CD1c-positive myeloid dendritic cell (primary cell): Measurements from ENCODE around the gene CDH23.

Experiments
- DNase-seq: peaks from one replicate; pipeline ENCODE4 v3.0.0-alpha.2; 2016; ENCODE audit errors: extremely low spot score

Gene CDH23

GRCh38 chr10:71852355-71852937 lies 455.7 kb downstream of the CDH23 start:
- DNase-seq, result peak; percentile 86

DNA sequence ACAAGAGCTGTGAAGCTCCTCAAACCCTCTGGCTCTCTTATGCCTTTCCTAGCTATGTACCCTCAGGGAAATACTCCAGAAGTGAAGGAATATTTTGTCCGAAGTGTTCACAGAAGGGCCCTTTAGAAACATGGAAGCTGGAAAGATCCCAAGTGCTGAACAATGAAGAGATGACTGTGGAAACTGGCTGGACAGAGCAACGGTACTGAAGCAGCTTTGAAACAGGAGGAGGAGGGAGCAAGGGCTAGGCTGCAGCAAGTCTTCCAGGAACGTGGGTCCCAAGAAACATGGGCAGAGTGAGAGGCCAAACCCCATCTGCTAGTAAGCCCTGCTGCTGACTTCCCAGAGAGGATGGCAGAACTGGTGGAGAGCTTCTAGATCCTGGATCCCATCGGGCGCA lies 457.3 kb downstream of the CDH23 start:
- no peak for DNase-seq

- no peak for DNase-seq
Observed at GRCh38 chr10:71856619-71857018, 459.9 kb downstream of the CDH23 start.

DNA sequence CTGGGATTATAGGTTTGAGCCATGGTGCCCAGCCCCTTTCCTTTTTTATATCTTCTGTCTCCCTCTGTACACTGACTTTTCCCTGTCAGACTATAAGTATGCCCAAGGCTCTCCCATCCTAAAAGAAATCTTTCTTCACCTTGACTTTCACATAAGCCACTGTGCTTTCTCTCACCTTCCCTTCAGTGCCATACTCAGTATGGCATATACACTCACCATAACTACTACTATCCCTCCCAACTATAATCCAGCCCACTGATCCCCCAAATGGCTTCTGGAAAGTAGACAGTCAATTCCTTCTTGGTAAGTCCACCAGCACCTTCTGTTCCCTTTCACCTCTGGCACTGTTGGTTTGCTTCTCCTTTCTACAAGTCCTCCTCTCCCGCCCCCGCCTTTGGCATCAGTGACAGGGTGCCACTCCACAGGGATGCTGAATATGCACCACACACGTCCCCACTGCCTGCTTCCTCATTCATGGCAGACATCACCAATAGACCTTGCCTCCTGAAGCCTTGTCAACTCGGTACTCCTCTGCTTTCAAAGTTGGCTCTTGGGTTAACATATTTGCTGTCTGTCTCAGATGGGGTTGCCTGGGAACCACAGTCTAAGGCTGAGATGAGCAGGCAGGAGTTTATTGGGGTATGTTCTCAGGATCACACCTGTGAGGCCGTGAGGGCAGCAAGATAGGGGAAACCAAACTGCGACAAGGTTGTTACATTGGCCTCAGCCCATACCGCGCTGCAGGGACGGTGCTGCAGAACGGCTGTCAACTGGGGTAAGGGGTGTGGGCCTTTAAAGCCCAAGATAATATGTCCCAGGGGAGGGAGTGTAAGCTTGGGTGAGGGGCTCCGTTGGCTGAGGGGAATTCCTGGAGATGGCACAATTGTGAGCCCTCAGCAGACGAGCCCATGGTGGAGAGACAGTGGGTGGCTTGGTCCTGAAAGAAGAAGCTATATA lies 461.5 kb downstream of the CDH23 start:
- peak; percentile 94 for DNase-seq

- peak; percentile 94 for DNase-seq
Observed at GRCh38 chr10:71860243-71861029, 463.7 kb downstream of the CDH23 start.

- no peak for DNase-seq
Observed at GRCh38 chr10:71863203-71863602, 466.5 kb downstream of the CDH23 start.

DNA sequence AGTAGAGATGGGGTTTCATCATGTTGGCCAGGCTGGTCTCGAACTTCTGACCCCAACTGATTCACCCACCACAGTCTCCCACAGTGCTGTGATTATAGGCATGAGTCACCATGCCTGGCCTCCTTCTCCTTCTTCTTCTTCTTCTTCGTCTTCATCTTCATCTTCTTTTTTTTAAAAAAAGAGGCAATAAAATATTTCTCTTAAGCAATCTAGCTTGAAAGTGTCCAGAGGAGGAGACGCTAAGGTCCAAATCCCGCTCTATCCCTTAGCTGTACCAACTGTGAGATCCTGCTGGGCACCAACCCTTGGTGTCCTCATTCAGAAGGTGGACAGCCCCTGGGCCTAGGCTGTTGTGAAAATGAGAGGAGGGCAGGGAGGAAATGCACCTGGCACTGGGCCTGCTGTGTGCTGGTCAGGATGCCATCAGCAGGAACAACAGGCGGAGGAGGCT lies 468.2 kb downstream of the CDH23 start:
- no peak for DNase-seq
